ENCODE data around the gene MFAP2.

DNA sequence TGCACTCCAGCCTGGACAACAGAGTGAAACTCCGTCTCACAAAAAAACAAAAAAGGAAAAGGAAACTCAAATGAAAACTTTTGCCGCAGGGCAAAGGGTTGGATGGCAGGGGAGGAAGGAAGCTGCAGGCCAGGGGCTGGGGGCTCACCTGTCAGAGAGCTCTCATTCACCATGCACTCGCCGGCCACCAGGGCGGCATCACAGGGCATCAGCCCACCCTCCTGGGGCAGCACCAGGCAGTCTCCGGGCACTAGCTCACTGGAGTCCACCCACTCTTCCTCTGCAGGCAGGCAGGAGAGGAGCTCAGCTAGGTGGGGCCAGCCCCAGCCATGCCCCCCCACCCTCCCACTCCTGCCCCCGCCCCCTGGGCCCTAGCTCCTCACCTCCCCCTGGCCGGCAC, 19.4 kb upstream of the MFAP2 start:
- TF ChIP-seq TAF1 (IDR thresholded peaks at IDR 0.05; ENCODE audit: borderline replicate concordance, insufficient read depth, low read length), result no peak
- TF ChIP-seq REST (IDR thresholded peaks at IDR 0.05; ENCODE audit: insufficient read depth in 1 of 2, low read depth in 2 of 2, low read length in 2 of 2), result no peak

Measured in PFSK-1 (cell line).